ENCODE data around the gene SAPCD1.

GRCh38 chr6:31811645-31812044, 49.2 kb downstream of the SAPCD1 start:
- TF ChIP-seq POLR2AphosphoS5 (IDR thresholded peaks at IDR 0.05) (no peak), CTCF (IDR thresholded peaks at IDR 0.05 in 8 of 11, conservative IDR thresholded peaks at IDR 0.05 in 3 of 11) (no peak), POLR2A (IDR thresholded peaks at IDR 0.05) (no peak)
